ENCODE results near the gene FLNA. TPM values are rescaled to one million over a fixed set of nuclear protein-coding genes. Genes with fewer than 3 reads are reported as not detected.

Gene FLNA
- total RNA-seq, 2 donors from 2014 or later: 5,928 to 11,236 TPM

DNA sequence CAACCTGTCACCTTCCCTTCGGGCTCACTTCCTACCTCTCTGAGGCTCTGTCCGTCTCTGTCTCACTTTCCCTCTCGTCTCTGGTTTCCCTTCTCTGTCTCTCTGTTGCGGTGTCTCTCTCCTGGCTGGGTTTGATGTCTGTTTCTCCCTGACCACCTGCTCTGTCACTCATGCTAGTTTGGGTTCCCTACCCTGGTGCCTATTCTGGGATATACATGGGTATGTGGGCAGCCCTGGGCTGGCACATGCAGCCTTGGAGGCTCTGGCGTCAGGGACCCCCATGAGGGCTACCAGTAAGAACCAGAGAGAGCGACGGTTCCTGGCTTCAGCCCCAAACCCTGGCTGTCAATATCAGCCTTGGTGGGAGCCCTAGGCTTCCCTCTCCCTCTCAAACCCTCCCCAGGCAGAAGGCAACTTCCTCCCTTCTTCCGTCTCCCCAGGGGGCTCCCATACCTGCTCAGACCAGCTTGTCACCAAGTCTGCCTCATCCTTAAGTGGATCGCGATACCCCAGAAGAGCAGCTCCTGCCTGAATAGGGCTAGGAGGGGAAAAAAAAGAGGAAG lies 34.3 kb upstream of the FLNA start:
- ATAC-seq (ENCODE audit: insufficient number of reproducible peaks, low FRiP score, low read depth) (no peak), DNase-seq (ENCODE audit: low spot score) (no peak)
- Histone ChIP-seq H3K27ac (peak overlapping the region; percentile 63 to 84), H3K4me1 (ENCODE audit: control insufficient read depth in 1 of 2, low read depth in 2 of 2) (peaks cover 3 to 28% of the 10 kb centered on the region in 2 donors), H3K4me3 (peak overlapping the region; percentile 73), H3K9me3 (no peaks in the 10 kb centered on the region), H3K36me3 (no peaks in the 10 kb centered on the region), H3K27me3 (replicated peaks; ENCODE audit: insufficient read depth) (no peaks in the 10 kb centered on the region)
- TF ChIP-seq, protein P1, sequence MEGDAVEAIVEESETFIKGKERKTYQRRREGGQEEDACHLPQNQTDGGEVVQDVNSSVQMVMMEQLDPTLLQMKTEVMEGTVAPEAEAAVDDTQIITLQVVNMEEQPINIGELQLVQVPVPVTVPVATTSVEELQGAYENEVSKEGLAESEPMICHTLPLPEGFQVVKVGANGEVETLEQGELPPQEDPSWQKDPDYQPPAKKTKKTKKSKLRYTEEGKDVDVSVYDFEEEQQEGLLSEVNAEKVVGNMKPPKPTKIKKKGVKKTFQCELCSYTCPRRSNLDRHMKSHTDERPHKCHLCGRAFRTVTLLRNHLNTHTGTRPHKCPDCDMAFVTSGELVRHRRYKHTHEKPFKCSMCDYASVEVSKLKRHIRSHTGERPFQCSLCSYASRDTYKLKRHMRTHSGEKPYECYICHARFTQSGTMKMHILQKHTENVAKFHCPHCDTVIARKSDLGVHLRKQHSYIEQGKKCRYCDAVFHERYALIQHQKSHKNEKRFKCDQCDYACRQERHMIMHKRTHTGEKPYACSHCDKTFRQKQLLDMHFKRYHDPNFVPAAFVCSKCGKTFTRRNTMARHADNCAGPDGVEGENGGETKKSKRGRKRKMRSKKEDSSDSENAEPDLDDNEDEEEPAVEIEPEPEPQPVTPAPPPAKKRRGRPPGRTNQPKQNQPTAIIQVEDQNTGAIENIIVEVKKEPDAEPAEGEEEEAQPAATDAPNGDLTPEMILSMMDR (IDR thresholded peaks at IDR 0.05): no peak

DNA sequence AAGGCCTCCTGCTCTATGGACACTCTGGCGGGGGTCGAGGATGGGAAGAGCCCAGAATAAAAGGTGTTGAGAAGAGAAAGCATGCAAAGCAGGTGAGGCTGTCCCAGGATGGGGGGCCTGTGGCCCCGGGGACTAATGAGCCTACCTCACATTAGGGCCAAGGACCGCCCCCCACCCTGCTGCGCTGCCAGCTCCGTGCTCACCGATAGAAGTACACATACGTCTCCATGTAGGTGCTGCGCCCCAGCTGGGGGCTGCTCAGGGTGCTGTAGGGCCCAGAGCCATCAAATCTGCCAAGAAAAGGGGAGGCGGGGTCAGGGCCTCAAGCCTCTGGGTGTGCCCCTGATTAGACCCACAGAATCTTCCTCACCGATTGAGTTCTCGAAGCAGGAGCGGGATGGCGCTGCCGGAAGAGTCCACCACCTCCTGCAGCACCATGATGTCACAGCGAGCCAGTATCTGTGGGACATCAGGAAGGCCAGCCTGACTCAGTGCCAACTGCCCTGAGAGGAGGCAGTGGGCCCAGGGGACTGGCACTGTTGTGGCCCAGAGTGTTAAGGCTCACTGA lies 30.3 kb upstream of the FLNA start:
- Histone ChIP-seq H3K4me1 (ENCODE audit: control insufficient read depth in 1 of 2, low read depth in 2 of 2) (peaks cover 5 to 25% of the 10 kb centered on the region in 2 donors), H3K4me3 (no peak overlapping the region), H3K36me3 (peaks cover 12% of the 10 kb centered on the region), H3K27me3 (replicated peaks; ENCODE audit: insufficient read depth) (no peaks in the 10 kb centered on the region), H3K27ac (no peak overlapping the region), H3K9me3 (no peaks in the 10 kb centered on the region)
- TF ChIP-seq, protein P1 (IDR thresholded peaks at IDR 0.05): no peak
- no peak for ATAC-seq (ENCODE audit: insufficient number of reproducible peaks, low FRiP score, low read depth)
- DNase-seq (ENCODE audit: low spot score): no peak

DNA sequence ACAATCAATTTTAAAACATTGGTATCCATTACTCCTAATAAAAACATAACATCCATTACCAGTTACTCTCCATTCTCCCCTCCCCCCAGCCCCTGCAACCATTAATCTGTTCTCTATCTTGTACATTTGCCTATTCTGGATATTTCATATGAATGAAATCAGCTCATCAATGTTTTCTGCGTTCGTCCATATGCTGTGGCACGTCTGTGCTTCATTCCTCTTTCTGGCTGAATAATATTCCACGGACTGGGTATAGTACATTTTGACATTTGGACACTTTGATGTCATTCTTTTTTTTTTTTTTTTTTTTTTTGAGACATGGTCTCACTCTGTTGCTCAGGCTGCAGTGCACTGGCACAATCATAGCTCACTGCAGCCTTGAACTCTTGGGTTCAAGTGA lies 29.4 kb upstream of the FLNA start:
- DNase-seq (ENCODE audit: low spot score) (no peak), ATAC-seq (ENCODE audit: insufficient number of reproducible peaks, low FRiP score, low read depth) (no peak)
- H3K4me3 ChIP-seq: no peak overlapping the region
- no peaks in the 10 kb centered on the region for H3K9me3 ChIP-seq
- H3K4me1 ChIP-seq (ENCODE audit: control insufficient read depth in 1 of 2, low read depth in 2 of 2): peaks cover 6 to 29% of the 10 kb centered on the region in 2 donors
- no peaks in the 10 kb centered on the region for H3K27me3 ChIP-seq (replicated peaks; ENCODE audit: insufficient read depth)
- peaks cover 18% of the 10 kb centered on the region for H3K36me3 ChIP-seq
- TF ChIP-seq, protein P1 (IDR thresholded peaks at IDR 0.05): no peak
- no peak overlapping the region for H3K27ac ChIP-seq

DNA sequence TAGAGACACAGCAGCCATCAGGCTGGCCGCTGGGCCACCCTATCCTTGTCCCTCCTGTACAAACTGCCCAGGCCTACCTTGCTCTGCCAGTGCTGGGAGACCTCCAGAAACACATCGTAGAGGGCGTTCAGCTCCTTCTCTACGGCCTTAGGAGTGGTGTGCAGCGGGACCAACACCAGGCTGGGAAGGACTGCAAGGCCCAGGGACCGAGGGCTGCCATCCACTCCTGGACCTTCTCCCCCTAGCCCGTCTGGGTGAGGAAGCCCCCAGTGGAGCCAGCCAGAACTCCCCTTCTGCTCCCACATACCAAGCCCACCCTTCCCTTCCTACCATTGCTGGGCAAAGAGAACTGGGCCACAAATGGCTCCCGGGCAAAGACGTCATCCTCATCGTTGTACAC lies 28.8 kb upstream of the FLNA start:
- TF ChIP-seq, protein P1 (IDR thresholded peaks at IDR 0.05): no peak
- Histone ChIP-seq H3K4me3 (no peak overlapping the region), H3K4me1 (ENCODE audit: control insufficient read depth in 1 of 2, low read depth in 2 of 2) (peaks cover 6 to 23% of the 10 kb centered on the region in 2 donors), H3K36me3 (peaks cover 18% of the 10 kb centered on the region), H3K27me3 (replicated peaks; ENCODE audit: insufficient read depth) (no peaks in the 10 kb centered on the region), H3K27ac (no peak overlapping the region), H3K9me3 (no peaks in the 10 kb centered on the region)
- DNase-seq (ENCODE audit: low spot score) (no peak), ATAC-seq (ENCODE audit: insufficient number of reproducible peaks, low FRiP score, low read depth) (no peak)

DNA sequence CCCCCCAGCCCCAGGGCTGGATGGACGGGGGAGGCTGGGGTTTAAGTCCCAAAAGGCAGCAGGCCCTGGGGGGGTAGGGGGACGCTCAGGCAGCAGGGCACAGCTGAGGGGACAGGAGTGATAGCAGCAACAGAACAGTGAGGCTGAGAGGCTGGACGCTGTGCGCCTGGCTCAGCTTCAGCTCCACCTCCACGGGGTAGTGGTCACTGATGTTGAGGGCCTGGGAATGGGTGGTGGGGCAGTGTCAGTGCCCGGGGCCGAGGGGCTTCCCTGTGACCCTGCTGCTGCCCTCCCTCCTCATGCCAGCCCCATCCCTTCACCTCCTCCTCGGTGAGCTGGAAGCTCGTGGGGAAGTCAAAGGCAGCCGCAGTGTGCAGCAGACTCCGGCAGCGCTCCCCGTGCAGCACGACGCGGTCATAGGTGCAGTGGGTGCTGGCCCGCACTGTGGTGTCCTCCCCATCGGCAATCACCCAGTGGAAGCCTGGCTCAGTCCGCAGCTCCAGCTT lies 28.2 kb upstream of the FLNA start:
- TF ChIP-seq, protein P1 (IDR thresholded peaks at IDR 0.05): no peak
- Histone ChIP-seq H3K4me1 (ENCODE audit: control insufficient read depth in 1 of 2, low read depth in 2 of 2) (peaks cover 6 to 20% of the 10 kb centered on the region in 2 donors), H3K9me3 (no peaks in the 10 kb centered on the region), H3K4me3 (no peak overlapping the region), H3K27me3 (replicated peaks; ENCODE audit: insufficient read depth) (no peaks in the 10 kb centered on the region), H3K36me3 (peaks cover 18% of the 10 kb centered on the region), H3K27ac (no peak overlapping the region)
- DNase-seq (ENCODE audit: low spot score): no peak
- no peak for ATAC-seq (ENCODE audit: insufficient number of reproducible peaks, low FRiP score, low read depth)
